Measurements from ENCODE around the gene TLR9. TPM values are rescaled to one million over a fixed set of nuclear protein-coding genes. Genes with fewer than 3 reads are reported as not detected.
"Not testable (repeated sequence)": the region's sequence is repeated elsewhere in the genome, so short reads cannot be mapped to it uniquely, and the experiment has no call there.

TLR9 gene
- 1 to 10 TPM in 3 of 5 donors, under 1 TPM in 1, not detected in 1; 0.54 to 2.9 (median 2.1) TPM for total RNA-seq
- total RNA-seq (2013), result 0.13 TPM
- 0 to 0.06 (median 0) reads per million in 29 experiments for total RNA-seq

- CTCF ChIA-PET, result interaction anchor here in 1 of 2 donors (1.2 kb wide), 1 partner anchor 113 kb away, joined by 5 read pairs; no protein-coding TSS in a partner anchor
- POLR2A ChIA-PET, result no interaction called here
- peak; percentile 31 to 67 (median 39) for ATAC-seq (replicated peaks in 1 of 4)
- peak in 4 of 35 experiments; percentile 10 to 44 (median 35) for DNase-seq
- Histone ChIP-seq H3K27me3 (replicated peaks in 1 of 2; ENCODE audit: control insufficient read depth in 2 of 2, extremely low read depth in 1 of 2, insufficient read depth in 2 of 2, low read length in 1 of 2) (no peaks in the 10 kb centered on the region), H3K4me3 (ENCODE audit: control insufficient read depth in 1 of 2, extremely low read depth in 1 of 2, low read length in 1 of 2) (peak within 1 kb of the TSS in 1 of 2 donors; percentile 2), H3K9me3 (no peaks in the 10 kb centered on the region), H3K27ac (ENCODE audit: low read length) (peak within 1 kb of the TSS; percentile 46), H3K4me1 (ENCODE audit: control insufficient read depth in 1 of 2, extremely low read depth in 1 of 2, insufficient read depth in 2 of 2, low read length in 2 of 2) (peaks cover 36 to 63% of the 10 kb centered on the region in 2 experiments), H3K36me3 (ENCODE audit: control insufficient read depth in 2 of 2, extremely low read depth in 1 of 2, insufficient read depth in 1 of 2, low read length in 1 of 2) (peaks cover 9 to 27% of the 10 kb centered on the region in 2 donors)
- peak within 1 kb of the TSS; percentile 85 to 92 for H3K27ac Mint-ChIP-seq
- 13% methylated on average over 2 of the region's 9 CpGs for WGBS (ENCODE audit: insufficient coverage)
- H3K4me1 Mint-ChIP-seq, result peaks cover 62 to 69% (median 67%) of the 10 kb centered on the region in 3 donors
- peak within 1 kb of the TSS in 2 of 3 donors; percentile 34 to 83 for H3K4me3 Mint-ChIP-seq
- no peaks in the 10 kb centered on the region for H3K27me3 Mint-ChIP-seq
- H3K36me3 Mint-ChIP-seq, result peaks cover 6% of the 10 kb centered on the region
- H3K9me3 Mint-ChIP-seq, result no peaks in the 10 kb centered on the region
These were observed at the start of gene TLR9 for GRCh38 chr3:52225452-52226228. TLR9 (minus strand) TSS chr3:52225645; CDS start chr3:52225529, 116 bp downstream.

GRCh38 chr3:52274781-52275180, 49.3 kb upstream of the TLR9 start:
- peaks cover 64 to 83% (median 77%) of the 10 kb centered on the region in 3 donors for H3K4me1 Mint-ChIP-seq
- H3K4me3 ChIP-seq (ENCODE audit: control insufficient read depth in 1 of 2, extremely low read depth in 1 of 2, low read length in 1 of 2), result peak overlapping the region; percentile 69 to 71
- peaks cover 2 to 27% of the 10 kb centered on the region in 2 donors for H3K36me3 ChIP-seq (ENCODE audit: control insufficient read depth in 2 of 2, extremely low read depth in 1 of 2, insufficient read depth in 1 of 2, low read length in 1 of 2)
- ATAC-seq (replicated peaks in 1 of 4); H3K9me3 Mint-ChIP-seq; H3K9me3 ChIP-seq; H3K27me3 ChIP-seq (replicated peaks in 1 of 2; ENCODE audit: control insufficient read depth in 2 of 2, extremely low read depth in 1 of 2, insufficient read depth in 2 of 2, low read length in 1 of 2); CTCF ChIA-PET; H3K27me3 Mint-ChIP-seq: not testable (repeated sequence)
- H3K36me3 Mint-ChIP-seq, result peaks cover 40% of the 10 kb centered on the region
- peak overlapping the region; percentile 80 for H3K27ac ChIP-seq (ENCODE audit: low read length)
- DNase-seq, result peak in 1 of 35 experiments; percentile 6
- 33% methylated on average over 3 of the region's 18 CpGs for WGBS (ENCODE audit: insufficient coverage)
- H3K4me3 Mint-ChIP-seq, result peak overlapping the region; percentile 89 to 92 (median 91)
- H3K27ac Mint-ChIP-seq, result peak overlapping the region; percentile 91 to 93
- H3K4me1 ChIP-seq (ENCODE audit: control insufficient read depth in 1 of 2, extremely low read depth in 1 of 2, insufficient read depth in 2 of 2, low read length in 2 of 2), result peaks cover 44 to 54% of the 10 kb centered on the region in 2 experiments
- POLR2A ChIA-PET, result interaction anchor here in 1 of 2 donors (0.6 kb wide), 1 partner anchor 21 kb away, joined by 3 read pairs; no protein-coding TSS in a partner anchor

- POLR2A ChIA-PET, result interaction anchor here in 1 of 2 donors (0.6 to 0.7 kb wide), 2 partner anchors 13 to 34 kb away, joined by 3 to 6 read pairs; partner anchors contain the start of gene TWF2
- H3K4me3 ChIP-seq (ENCODE audit: control insufficient read depth in 1 of 2, extremely low read depth in 1 of 2, low read length in 1 of 2), result peak overlapping the region in 1 of 2 donors; percentile 69
- H3K9me3 ChIP-seq, result no peaks in the 10 kb centered on the region
- WGBS (ENCODE audit: insufficient coverage), result no CpG with 5 or more reads among the region's 3 CpGs
- no peaks in the 10 kb centered on the region for H3K27me3 ChIP-seq (replicated peaks in 1 of 2; ENCODE audit: control insufficient read depth in 2 of 2, extremely low read depth in 1 of 2, insufficient read depth in 2 of 2, low read length in 1 of 2)
- no peaks in the 10 kb centered on the region for H3K27me3 Mint-ChIP-seq
- peak overlapping the region; percentile 91 to 93 for H3K27ac Mint-ChIP-seq
- H3K4me1 ChIP-seq (ENCODE audit: control insufficient read depth in 1 of 2, extremely low read depth in 1 of 2, insufficient read depth in 2 of 2, low read length in 2 of 2), result peaks cover 49 to 65% of the 10 kb centered on the region in 2 experiments
- ATAC-seq (replicated peaks in 1 of 4) (peak in 2 of 4 experiments; percentile 19 to 43), DNase-seq (peak in 1 of 35 experiments; percentile 11)
- H3K36me3 Mint-ChIP-seq, result peaks cover 41% of the 10 kb centered on the region
- peak overlapping the region; percentile 89 to 92 (median 91) for H3K4me3 Mint-ChIP-seq
- CTCF ChIA-PET, result interaction anchor here (0.6 to 1.9 kb wide), 4 partner anchors 9 to 42 kb away, joined by 3 to 11 read pairs (median 6); partner anchors contain the start of gene GLYCTK (in 1 of the 2)
- peaks cover 2 to 46% of the 10 kb centered on the region in 2 donors for H3K36me3 ChIP-seq (ENCODE audit: control insufficient read depth in 2 of 2, extremely low read depth in 1 of 2, insufficient read depth in 1 of 2, low read length in 1 of 2)
- H3K27ac ChIP-seq (ENCODE audit: low read length), result peak overlapping the region; percentile 80
- peaks cover 76 to 84% (median 84%) of the 10 kb centered on the region in 3 donors for H3K4me1 Mint-ChIP-seq
- no peaks in the 10 kb centered on the region for H3K9me3 Mint-ChIP-seq
These were observed 47.4 kb upstream of the TLR9 start for GRCh38 chr3:52272831-52273230.

- no CpG with 5 or more reads among the region's 9 CpGs for WGBS (ENCODE audit: insufficient coverage)
- ChIA-PET POLR2A (interaction anchor here (0.7 to 1.6 kb wide), 5 partner anchors 10 to 281 kb away, joined by 3 to 15 read pairs (median 6); no protein-coding TSS in a partner anchor), CTCF (interaction anchor here (0.5 to 2.1 kb wide), 5 partner anchors 10 to 272 kb away, joined by 3 to 15 read pairs (median 8); no protein-coding TSS in a partner anchor)
- Histone ChIP-seq H3K27ac (ENCODE audit: low read length) (peak overlapping the region; percentile 80), H3K4me1 (ENCODE audit: control insufficient read depth in 1 of 2, extremely low read depth in 1 of 2, insufficient read depth in 2 of 2, low read length in 2 of 2) (peaks cover 49 to 65% of the 10 kb centered on the region in 2 experiments), H3K36me3 (ENCODE audit: control insufficient read depth in 2 of 2, extremely low read depth in 1 of 2, insufficient read depth in 1 of 2, low read length in 1 of 2) (peaks cover 2 to 52% of the 10 kb centered on the region in 2 donors), H3K4me3 (ENCODE audit: control insufficient read depth in 1 of 2, extremely low read depth in 1 of 2, low read length in 1 of 2) (peak overlapping the region in 1 of 2 donors; percentile 27)
- H3K9me3 Mint-ChIP-seq; H3K9me3 ChIP-seq; H3K27me3 Mint-ChIP-seq; ATAC-seq (replicated peaks in 1 of 4); H3K27me3 ChIP-seq (replicated peaks in 1 of 2; ENCODE audit: control insufficient read depth in 2 of 2, extremely low read depth in 1 of 2, insufficient read depth in 2 of 2, low read length in 1 of 2): not testable (repeated sequence)
- peak in 1 of 35 experiments; percentile 10 for DNase-seq
- H3K27ac Mint-ChIP-seq, result peak overlapping the region; percentile 92 to 93
- peak overlapping the region; percentile 84 to 92 (median 89) for H3K4me3 Mint-ChIP-seq
- H3K4me1 Mint-ChIP-seq, result peaks cover 82 to 91% (median 89%) of the 10 kb centered on the region in 3 donors
- peaks cover 43% of the 10 kb centered on the region for H3K36me3 Mint-ChIP-seq
These were observed 46.7 kb upstream of the TLR9 start for GRCh38 chr3:52272172-52272571.

GRCh38 chr3:52270252-52270754, 44.9 kb upstream of the TLR9 start:
- Histone ChIP-seq H3K9me3 (no peaks in the 10 kb centered on the region), H3K4me1 (ENCODE audit: control insufficient read depth in 1 of 2, extremely low read depth in 1 of 2, insufficient read depth in 2 of 2, low read length in 2 of 2) (peaks cover 45 to 63% of the 10 kb centered on the region in 2 experiments), H3K36me3 (ENCODE audit: control insufficient read depth in 2 of 2, extremely low read depth in 1 of 2, insufficient read depth in 1 of 2, low read length in 1 of 2) (peaks cover 2 to 64% of the 10 kb centered on the region in 2 donors), H3K27ac (ENCODE audit: low read length) (peak overlapping the region; percentile 80), H3K4me3 (ENCODE audit: control insufficient read depth in 1 of 2, extremely low read depth in 1 of 2, low read length in 1 of 2) (no peak overlapping the region), H3K27me3 (replicated peaks in 1 of 2; ENCODE audit: control insufficient read depth in 2 of 2, extremely low read depth in 1 of 2, insufficient read depth in 2 of 2, low read length in 1 of 2) (no peaks in the 10 kb centered on the region)
- Mint-ChIP-seq H3K9me3 (no peaks in the 10 kb centered on the region), H3K4me3 (peak overlapping the region; percentile 84 to 92 (median 89)), H3K27me3 (no peaks in the 10 kb centered on the region), H3K4me1 (peaks cover 82 to 89% (median 88%) of the 10 kb centered on the region in 3 donors), H3K36me3 (peaks cover 48% of the 10 kb centered on the region), H3K27ac (peak overlapping the region; percentile 92 to 93)
- ChIA-PET POLR2A (interaction anchor here in 1 of 2 donors (1.2 to 1.6 kb wide), 4 partner anchors 12 to 22 kb away, joined by 4 to 15 read pairs (median 6); partner anchors contain the start of gene GLYCTK), CTCF (interaction anchor here in 1 of 2 donors (1.1 to 2.1 kb wide), 6 partner anchors 9 to 50 kb away, joined by 3 to 15 read pairs (median 5); partner anchors contain the start of gene TWF2)
- DNase-seq (peak in 1 of 35 experiments; percentile 12), ATAC-seq (replicated peaks in 1 of 4) (no peak)
- WGBS (ENCODE audit: insufficient coverage), result 28% methylated on average over 4 of the region's 9 CpGs
